Astrocyte of the cerebellum (primary cell): ENCODE results near the gene CCL23.

Source experiments
- DNase-seq: peaks from one replicate; pipeline ENCODE4 v3.0.0-alpha.2; 2011; ENCODE audit warnings: low read depth
- H3K4me3 ChIP-seq: 2 replicates; pipeline ENCODE4 v1.5.1; 2011; ENCODE audit warnings: mild to moderate bottlenecking, low read depth, low read length, moderate library complexity
- CTCF ChIP-seq: IDR thresholded peaks from 2 replicates; pipeline ENCODE4 v1.5.1; 2012; ENCODE audit warnings: low read length, low read depth, moderate library complexity, mild to moderate bottlenecking; ENCODE audit errors: missing control alignments
- in situ Hi-C: cut with HindIII; loops from 2 replicates; pipeline ENCODE4 v1.10.0; 2017; ENCODE audit warnings: low sequenced_read_pairs

Gene CCL23

GRCh38 chr17:35982409-35983191, 35.2 kb downstream of the CCL23 start:
- in situ Hi-C loops = loop anchor here (25.0 kb wide), 2 partner anchors 130 to 505 kb away; partner anchors contain the start of genes CCL4 and ZNHIT3
- DNase-seq = no peak
- no peak overlapping the region for H3K4me3 ChIP-seq
- TF ChIP-seq CTCF = no peak

GRCh38 chr17:35981908-35982330, 35.9 kb downstream of the CCL23 start:
- no peak for DNase-seq
- no peak overlapping the region for H3K4me3 ChIP-seq
- TF ChIP-seq CTCF = no peak
- in situ Hi-C loops = loop anchor here (25.0 kb wide), 2 partner anchors 130 to 505 kb away; partner anchors contain the start of genes CCL4 and ZNHIT3

DNA sequence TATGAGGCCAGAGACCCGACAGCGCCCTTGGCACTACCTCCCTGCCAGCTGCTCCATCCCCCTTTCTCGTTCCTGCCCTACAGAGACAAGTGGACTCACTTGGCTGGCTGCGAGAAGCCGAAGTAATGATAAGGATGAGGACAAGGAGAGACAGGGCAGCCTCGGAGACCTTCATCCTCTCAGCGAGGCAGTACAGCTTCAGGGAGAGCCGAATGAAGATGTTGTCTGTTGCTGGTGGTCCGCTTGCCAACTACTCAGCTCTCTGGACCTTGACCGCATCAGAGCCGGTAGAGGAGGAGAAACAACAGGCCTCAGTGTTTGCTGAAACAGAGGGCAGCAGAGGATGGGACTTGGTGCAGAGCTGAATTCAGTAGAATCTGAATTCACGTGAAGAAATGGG, 36.5 kb downstream of the CCL23 start, which contains the start of gene CCL16:
CCL16 (minus strand) TSS at position 252 of the 400 bp plus-strand sequence; CDS start at position 175, 77 bp downstream.
- TF ChIP-seq CTCF = no peak

DNA sequence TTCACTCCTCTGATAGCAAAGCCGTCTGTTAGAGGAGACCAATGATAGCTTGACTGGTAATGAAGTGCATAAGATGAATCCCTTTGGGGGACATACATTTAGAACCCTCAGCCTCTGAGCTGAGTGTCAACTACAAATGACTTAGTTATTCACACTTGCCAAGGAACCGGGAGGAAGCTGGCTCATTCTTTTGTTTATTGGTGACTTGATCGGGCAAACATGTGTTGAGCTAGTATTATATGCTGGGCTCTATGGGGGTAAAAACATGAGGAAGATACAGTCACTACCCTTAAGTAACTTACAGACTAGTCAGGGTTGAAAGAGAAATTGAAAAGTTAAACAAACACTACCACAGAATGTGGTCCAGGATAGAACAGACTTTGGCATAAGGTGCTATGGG, 39.4 kb downstream of the CCL23 start:
- H3K4me3 ChIP-seq = no peak overlapping the region
- DNase-seq = no peak
- no peak for TF ChIP-seq CTCF
- in situ Hi-C loops = loop anchor here (25.0 kb wide), 2 partner anchors 134 to 509 kb away; partner anchors contain the start of genes CCL4 and ZNHIT3

More for the DNA sequence above, 36.5 kb downstream of the CCL23 start, which contains the start of gene CCL16:
- in situ Hi-C loops = loop anchor here (25.0 kb wide), 2 partner anchors 131 to 506 kb away; partner anchors contain the start of genes CCL4 and ZNHIT3
- no peak for DNase-seq
- H3K4me3 ChIP-seq = no peak within 1 kb of the TSS

DNA sequence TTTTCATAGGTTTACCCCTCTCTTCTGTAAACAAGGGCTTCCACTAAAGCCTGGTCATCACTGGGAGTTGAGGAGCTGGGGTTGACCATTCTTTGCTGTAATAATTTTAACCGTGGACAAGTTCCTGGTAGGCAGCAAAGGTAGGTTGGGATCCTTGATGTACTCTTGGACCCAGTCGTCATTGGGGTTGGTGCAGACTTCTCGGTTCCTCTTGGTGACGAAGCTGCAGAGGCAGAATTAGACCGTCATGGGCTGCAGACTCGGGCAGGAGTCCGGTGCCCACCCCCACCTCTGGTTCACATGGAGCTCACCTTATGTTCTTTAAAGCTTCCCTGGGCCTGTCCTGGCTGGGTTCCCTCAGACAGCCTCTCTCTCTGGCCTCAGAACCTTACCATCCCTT, 40.3 kb downstream of the CCL23 start:
- DNase-seq = no peak
- in situ Hi-C loops = loop anchor here (25.0 kb wide), 2 partner anchors 135 to 510 kb away; partner anchors contain the start of genes CCL4 and ZNHIT3
- TF ChIP-seq CTCF = no peak
- no peak overlapping the region for H3K4me3 ChIP-seq

DNA sequence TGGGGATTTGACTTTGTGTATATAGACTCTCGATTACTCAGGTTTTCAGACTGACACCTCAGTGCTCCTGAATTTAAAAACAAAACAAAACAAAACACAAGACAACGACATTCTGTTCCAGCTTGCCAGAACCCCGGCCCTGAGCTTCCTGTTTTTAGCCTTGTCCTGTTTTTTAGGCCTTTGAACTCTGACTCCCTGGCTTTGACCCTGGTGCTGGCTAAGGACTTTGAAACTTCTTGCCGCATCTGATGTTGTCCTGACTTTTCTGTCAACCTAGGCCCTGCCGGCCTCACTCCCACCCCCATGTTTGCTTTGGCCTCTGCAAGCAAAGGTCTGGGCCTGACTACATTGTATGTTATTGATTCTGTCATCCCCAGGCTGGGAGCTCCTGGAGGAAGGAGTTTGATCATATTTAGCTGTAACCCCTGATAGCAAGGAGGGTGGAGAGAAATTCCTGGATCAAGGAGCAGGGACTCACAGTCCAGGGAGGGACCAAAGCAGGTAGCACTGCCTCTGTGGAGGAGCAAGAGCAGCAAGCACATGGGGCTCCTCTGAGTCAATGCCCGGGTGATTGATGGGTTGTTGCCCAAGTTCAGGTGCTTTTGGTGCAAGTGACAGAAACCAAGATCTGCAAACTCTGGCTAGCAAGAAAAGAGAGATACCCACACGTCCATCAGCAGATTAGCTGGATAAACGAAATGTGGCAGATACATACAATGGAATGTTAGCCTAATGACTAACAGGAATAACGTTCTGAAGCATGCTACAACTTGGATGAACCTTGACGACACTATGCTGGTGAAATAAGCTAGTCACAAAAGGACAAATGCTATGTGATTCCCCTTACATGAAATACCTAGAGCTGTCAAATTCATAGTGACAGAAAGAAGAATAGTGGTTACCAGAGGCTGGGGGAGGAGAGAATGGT, 44.2 kb downstream of the CCL23 start:
- TF ChIP-seq CTCF = no peak
- no peak for DNase-seq
- in situ Hi-C loops = no loop called here
- no peak overlapping the region for H3K4me3 ChIP-seq
